Measurements from ENCODE around the gene COX15.

- no peak for TF ChIP-seq CTCF (IDR thresholded peaks at IDR 0.05; ENCODE audit: insufficient read depth, low read length)
- no peak; the same call in 1 of the 2 replicates for TF ChIP-seq SPI1 (IDR thresholded peaks at IDR 0.05; ENCODE audit: borderline replicate concordance, low read depth)
These were observed at the start of gene COX15, which contains the start of gene CUTC for GRCh38 chr10:99732033-99732842.
